HG03521 (cell line): ENCODE measurements around the gene EPN2.
"Not testable (repeated sequence)": the region's sequence is repeated elsewhere in the genome, so short reads cannot be mapped to it uniquely, and the experiment has no call there.

Source experiments
- ATAC-seq: cut with Tn5 transposase; IDR thresholded peaks from one replicate; pipeline ENCODE4 v1.9.1; 2021; ENCODE audit warnings: mild to moderate bottlenecking, moderate library complexity; ENCODE audit not compliant: unreplicated experiment

The EPN2 gene

DNA sequence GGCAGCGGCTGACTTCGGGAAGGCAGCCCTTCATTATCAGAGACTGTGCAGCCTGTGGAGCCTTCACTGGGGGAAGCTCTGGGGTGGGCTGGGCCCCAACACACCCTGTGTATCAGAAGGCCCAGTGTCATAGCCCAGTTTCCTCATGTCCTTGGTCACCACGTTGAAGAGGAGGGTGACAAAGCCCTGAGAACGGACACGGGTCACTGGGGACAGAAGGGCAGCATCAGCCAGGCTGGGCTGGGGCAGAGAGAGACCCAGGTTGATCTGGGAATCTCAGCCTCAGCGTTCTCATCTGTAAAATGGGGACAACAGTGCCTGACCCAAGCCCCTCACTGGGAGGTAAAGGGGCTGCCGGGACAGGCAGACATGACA is 106.1 kb downstream of the EPN2 start:
- ATAC-seq, result no peak

- no peak for ATAC-seq
These were observed 106.5 kb downstream of the EPN2 start for GRCh38 chr17:19343671-19344151.

DNA sequence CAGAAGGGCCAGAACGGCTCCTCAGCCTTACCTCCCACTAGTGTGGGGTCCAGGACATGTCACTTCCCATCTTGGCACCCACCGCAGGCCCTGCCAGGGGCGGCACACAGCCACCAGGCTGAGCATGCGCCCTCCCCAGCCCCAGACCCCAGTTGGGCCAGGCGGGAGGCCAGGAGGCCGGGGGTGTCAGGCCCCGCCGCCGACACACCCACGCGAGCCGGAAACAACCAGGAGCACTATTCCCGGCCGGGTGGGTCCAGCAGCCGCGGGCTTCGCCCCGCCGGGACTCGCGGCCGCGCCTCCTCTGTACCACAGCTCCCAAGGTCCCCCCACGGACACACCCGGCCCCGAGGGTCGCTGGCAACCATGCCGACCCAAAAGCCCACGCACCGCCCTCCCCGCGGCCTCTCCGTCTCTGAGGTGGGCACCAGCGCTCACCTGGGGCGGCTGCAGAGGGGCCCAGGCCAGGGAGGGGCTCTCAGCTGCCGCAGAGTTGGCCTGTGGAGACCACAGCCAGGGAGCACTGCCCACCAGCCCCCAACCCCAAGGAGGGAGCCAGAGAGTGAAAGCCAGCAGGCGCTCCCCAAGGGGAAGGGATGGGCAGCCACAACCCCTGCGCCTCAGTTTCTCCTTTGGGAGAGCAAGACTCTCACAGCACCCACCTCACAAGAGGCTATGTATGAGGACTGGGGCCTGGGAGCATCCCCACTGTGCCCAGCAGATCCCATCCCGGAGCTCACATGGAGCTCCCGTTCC is 107.3 kb downstream of the EPN2 start:
- no peak for ATAC-seq

DNA sequence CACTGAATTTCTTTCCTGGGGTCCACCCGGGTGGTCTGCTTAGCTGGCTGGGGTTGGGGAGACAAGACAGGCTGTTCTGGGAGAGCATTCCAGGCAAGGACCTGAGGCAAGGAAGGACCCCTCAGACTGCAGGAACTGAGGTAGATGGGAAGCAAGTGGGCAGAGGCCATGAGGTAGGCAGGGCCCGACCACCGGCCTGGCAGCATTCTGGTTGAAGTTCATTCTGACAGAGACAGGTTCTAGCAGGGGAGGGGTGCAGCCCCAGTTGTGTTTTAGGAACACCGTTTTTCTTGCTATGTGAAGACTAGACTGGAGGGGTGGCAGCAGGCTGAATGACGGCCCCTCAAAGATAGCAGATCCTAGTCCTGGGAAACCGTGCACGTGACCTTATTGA is 107.9 kb downstream of the EPN2 start:
- no peak for ATAC-seq

DNA sequence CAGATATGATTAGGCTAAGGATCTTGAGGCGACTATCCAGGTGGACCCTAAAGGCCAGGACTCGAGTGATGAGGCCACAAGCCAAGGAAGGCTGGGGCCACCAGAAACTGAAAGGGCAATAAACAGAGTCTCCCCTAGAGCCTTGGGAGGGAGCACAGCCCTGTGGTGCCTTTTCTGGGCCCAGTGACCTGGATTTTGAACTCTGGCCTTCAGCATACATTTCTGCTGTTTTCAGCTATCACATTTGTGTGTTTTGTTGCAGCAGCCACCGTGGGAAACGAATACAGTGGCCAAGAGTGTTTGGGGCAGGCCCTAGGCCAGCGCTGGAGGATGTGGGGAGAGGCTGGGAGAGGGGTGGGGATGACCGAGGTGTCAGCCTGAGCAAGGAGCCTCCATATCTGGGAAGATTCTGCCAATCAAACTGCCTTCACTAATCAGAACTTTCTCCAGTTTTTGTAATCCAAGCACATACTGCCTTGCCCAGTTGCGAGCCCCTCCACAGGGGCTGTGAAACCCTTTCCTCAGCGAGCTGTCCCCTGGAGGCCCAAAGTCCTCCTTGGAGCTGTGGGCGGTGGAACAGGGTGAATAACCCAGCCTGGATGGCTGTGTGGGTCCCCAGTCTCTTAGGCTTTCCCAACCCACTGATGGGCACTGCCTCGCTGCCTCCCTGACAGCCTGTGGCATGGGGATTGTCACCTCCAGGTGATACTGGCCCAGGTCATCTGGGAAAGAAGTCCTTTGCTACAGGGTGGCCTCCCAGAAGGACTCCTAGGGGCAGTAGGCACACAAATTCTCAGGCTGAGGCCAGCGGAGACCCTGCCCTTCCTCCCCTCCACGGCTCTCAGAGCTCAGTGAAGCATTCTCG is 108.6 kb downstream of the EPN2 start:
- no peak for ATAC-seq

DNA sequence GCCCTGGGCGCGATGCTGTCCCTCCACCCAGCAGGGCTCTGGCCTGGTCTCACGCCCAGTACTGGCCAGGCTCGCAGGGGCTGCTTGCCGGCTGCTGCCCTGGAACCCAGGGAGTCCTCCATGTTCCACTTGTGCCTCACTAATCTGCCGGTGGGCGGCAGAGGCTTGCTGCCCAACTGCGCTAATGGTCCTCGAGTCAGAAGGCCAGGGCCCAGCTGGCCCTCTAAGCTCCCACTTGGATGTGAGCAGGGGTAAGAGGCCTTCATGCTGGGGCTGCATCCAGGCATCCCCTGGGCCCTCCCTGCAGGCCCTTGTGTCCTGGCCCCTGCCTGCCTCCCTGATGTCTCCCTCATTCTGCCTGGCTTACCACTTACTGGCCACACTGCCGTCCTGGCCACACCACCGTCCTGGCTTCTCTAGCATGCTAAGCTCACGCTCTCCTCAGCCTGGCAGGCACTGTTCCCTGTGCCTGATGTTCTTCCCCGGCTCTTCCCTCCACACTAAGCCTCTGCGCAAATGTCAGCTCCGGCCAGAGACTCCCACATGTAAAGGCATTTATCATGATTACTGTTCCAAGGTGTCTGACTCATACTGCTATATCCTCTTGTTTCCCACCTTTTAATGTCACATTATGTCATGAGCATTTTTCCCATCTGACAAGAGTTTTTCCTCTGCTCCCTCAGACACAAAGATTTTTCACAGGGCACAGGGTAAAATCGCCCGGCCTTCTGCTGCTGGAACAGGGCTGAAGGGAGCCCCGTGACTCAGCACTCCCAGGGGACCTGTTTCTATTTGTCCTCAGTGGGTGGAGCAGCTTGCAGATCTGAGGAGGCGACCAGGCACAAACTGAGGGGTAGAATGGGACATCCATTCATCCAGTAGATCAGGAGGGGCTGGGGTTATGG is 109.4 kb downstream of the EPN2 start:
- no peak for ATAC-seq

DNA sequence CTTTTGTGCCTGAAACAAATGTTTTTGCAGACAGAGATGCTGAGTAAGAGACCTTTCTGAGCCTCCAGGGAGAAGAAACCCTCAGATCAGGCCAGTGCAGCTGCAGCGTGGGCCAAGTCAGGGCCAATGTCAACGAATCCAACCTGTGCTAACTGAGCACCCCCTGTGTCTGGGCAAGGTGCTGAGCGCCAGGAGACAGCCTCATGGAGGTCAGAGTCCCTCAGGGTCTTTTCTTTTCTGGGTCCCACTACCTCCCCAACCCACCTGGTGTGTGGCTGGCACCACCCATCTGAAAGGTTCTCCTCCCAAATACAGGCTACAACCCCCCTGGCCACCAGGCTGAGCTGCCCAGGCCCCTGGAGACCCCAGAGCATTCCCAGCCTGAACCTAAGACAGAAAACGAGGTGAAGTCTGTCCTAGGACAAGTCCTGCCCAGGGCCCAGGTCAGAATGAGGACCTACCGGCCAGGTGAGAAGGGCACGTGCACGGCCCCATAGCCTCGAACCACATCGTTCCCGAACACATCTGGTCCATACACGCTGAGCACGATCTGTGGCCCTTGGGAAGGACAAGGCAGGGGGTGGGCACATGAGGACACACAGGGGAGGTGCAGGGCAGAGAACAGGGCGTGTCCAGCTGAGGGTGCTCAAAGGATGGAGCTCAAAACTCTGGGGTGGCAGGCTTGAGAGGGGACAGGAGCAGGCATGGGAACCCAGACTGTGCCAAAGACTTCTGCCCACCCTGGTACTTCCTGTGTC is 110.3 kb downstream of the EPN2 start:
- no peak for ATAC-seq

GRCh38 chr17:19348081-19348650 is 111.0 kb downstream of the EPN2 start:
- ATAC-seq, result no peak

DNA sequence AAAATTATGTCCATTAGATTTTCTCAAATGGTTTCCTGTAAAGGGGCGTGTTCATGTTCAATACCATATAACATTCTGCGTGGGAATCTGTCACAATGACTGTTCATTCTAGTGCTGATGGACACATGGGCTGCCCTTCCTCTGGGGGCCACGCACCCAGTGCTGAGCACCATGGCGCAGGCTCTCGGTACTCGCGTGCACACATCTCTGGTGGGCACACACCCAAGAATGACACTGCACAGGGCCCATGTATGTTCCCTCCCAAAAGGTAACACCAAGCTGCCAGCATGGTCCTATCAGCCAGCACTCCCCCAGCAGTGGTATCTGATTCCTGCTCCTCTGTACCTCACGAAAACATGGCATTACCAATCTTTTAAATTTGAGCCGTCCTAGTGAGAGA is 111.6 kb downstream of the EPN2 start:
- ATAC-seq, result no peak

- ATAC-seq, result not testable (repeated sequence)
These were observed 116.2 kb downstream of the EPN2 start for GRCh38 chr17:19353401-19353800.

DNA sequence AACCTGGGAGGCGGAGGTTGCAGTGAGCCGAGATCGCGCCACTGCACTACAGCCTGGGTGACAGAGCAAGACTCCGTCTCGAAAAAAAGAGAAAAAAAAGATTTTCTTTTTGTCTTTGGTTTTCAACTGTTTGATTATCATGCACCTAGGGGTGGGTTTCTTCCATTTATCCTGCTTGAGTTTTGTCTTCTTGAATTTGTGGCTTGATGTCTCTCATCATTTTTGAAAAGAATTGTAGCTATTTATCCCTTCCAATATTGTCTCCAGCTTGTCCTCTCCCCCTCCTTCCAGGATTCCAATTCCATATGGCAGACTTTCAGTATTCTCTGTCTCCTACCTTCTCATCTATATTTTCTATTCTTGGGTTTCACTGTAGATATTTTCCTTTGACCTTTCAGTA is 117.6 kb downstream of the EPN2 start:
- no peak for ATAC-seq

DNA sequence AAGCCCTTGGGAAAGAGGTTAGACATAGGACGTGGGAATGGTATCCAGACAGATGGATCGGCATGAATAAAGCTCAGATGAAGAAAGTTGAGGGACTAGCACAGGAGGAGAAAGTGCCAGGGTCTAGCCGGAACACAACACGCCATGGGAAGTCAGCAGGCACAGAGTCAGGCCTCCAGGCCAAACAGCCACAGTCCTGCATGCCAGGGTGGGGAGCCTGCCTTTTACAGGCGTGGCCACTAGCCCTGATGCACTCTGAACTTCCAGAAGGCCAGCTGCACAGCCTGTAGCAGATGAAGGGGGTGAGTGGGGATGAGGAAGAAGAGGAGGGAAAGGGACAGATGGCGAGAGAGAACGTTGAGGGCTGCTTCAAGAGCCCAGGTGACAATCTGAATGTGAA is 120.2 kb downstream of the EPN2 start:
- ATAC-seq, result no peak

GRCh38 chr17:19357761-19358160 is 120.6 kb downstream of the EPN2 start:
- no peak for ATAC-seq

DNA sequence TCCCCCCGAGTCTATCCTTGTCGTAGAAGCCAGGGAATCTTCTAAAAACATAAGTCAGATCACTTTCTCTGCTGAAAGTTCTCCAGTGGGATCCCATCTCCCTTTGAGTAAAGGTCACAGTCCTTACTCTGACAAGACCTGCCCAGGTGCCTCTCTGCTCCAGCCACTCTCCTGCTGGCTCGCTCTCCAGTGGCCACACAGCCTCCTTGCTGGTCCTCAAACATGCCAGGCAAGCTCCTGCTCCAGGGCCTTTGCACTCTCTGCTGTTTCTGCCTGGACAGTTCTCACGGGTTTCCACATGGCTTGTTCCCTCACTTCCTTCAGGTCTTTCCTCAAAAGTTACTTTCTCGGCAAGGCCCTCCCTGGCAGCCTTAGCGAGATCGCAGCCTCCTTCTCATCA is 122.0 kb downstream of the EPN2 start:
- no peak for ATAC-seq

DNA sequence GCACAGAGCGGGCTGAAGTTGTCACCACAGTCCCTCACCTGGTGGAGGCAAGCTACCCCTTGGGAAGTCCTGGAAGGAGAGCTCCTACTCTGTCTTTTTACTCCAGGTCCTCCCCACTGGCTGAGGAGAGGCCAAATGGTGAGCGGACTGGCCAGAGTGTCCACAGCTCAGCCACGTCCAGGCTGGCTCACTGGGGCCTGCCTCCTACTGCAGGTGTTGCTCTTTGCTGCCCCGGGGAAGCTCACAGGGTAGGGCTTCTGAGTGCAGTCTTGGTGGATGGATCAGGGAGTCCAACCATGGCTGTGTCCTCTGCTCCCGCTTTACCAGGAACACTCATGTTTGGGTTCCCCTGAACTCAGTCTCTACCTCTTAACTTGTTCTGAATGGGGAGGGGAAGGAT is 122.7 kb downstream of the EPN2 start:
- no peak for ATAC-seq

- no peak for ATAC-seq
These were observed 123.6 kb downstream of the EPN2 start for GRCh38 chr17:19360772-19361171.

DNA sequence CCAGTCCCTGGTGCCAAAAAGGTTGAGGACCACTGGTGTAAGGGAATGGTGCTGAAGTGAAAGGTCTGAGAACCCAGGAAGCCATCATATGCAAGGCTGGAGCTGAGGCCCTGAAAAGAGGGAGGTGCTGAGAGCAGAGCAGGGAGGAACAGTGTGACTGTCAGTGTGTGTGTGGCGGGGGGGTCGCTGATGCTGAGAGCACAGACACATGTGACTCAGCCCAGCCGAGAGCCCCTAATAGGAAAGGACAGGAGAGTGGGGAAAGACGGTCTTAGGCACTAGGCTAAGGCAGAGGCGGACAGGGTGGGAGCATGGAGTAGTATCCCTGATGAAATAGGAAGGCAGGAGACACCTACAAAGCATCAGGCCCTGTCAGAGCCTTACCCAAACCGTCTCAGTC is 124.2 kb downstream of the EPN2 start:
- ATAC-seq, result no peak

DNA sequence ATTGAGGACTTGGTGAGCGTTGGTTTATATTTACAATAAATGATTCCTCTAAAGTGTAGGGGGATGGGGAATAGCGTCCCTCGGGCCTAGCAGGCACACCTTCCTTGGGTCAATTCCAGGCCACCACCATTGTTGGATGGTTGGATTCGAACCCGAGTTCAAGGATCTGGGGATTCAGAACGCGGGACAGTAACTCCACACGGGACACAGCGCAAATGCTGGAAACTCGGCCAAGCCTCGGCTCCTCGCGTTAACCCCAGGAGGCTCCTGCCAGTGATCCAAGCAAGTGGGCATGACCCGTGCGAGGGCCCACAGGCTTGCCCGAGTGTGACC is 124.7 kb downstream of the EPN2 start:
- ATAC-seq, result no peak

GRCh38 chr17:19362277-19363113 is 125.3 kb downstream of the EPN2 start, which contains the start of gene B9D1:
Gene B9D1, minus strand, starts transcription at chr17:19362723. Its CDS starts 154 bp downstream, at chr17:19362569.
- peak; percentile 70 for ATAC-seq
